Right lobe of liver (tissue), 6 donors: ENCODE measurements around the gene UNC93A. TPM values are rescaled to one million over a fixed set of nuclear protein-coding genes. Genes with fewer than 3 reads are reported as not detected.

Experiments
- ATAC-seq, 4 donors: fragments of 200-7000 bp; cut with Tn5 transposase; one replicate each; pipeline ENCODE4 v1.9.1; 2020; ENCODE audit warnings: mild to moderate bottlenecking in 4 of 4, moderate library complexity in 4 of 4
- DNase-seq, 3 donors: peaks; one replicate each; pipeline ENCODE4 v3.0.0-alpha.2; 2020
- H3K27ac ChIP-seq, 3 donors: fragments of 200-600 bp; one replicate each; pipeline ENCODE4 v1.8.0; 2022
- H3K27me3 ChIP-seq, 2 donors: fragments of 200-600 bp; one replicate each; pipeline ENCODE4 v1.8.0; 2022
- H3K36me3 ChIP-seq, 4 donors: fragments of 200-600 bp; sonication (generic) in 1 of 4; one replicate each; pipeline versions ENCODE4 v1.5.1 to v1.8.0; 2017 to 2022; ENCODE audit warnings: control low read depth in 1 of 4
- H3K4me1 ChIP-seq, 4 donors: fragments of 200-600 bp; sonication (generic) in 1 of 4; one replicate each; pipeline versions ENCODE4 v1.5.1 to v1.8.0; 2017 to 2022; ENCODE audit warnings: control low read depth in 1 of 4
- H3K4me3 ChIP-seq, 3 donors: fragments of 200-600 bp; one replicate each; pipeline ENCODE4 v1.8.0; 2022
- H3K9me3 ChIP-seq, 4 donors: fragments of 200-600 bp; sonication (generic) in 1 of 4; one replicate each; pipeline versions ENCODE4 v1.5.1 to v1.8.0; 2017 to 2022; ENCODE audit warnings: control low read depth in 1 of 4
- CTCF ChIP-seq, 4 donors: fragments of 200-600 bp in 3 of 4; fragments of 450-650 bp in 1 of 4; IDR thresholded peaks; one replicate each; pipeline versions ENCODE4 v1.5.1 to v1.8.0; 2016 to 2022; ENCODE audit warnings: antibody characterized with exemption in 4 of 4, mild to moderate bottlenecking in 2 of 4
- POLR2A ChIP-seq: fragments of 450-650 bp; IDR thresholded peaks from one replicate; pipeline ENCODE4 v1.6.1; 2017; ENCODE audit warnings: antibody characterized with exemption, mild to moderate bottlenecking
- WGBS: methylation state at CpG from one replicate; pipeline ENCODE4 v1.1.6; 2018; ENCODE audit warnings: low coverage, low lambda C conversion rate; ENCODE audit not compliant: insufficient coverage; ENCODE audit errors: missing lambda C conversion rate; 5-methylcytosine and 5-hydroxymethylcytosine counted together
- intact Hi-C, 2 donors: fragments of 100-400 bp; cut with DNase I; formaldehyde crosslinking; loops; one replicate each; pipeline versions ENCODE4 v1.11.2 to v1.14.1; 2022
- total RNA-seq, 6 experiments: library from RNA; depleted of rRNA in 2 of 6; stranded (reverse); fragments of >200 nt in 2 of 6; fragmentation: NEBNext Ultra II Directional in 3 of 6; extraction: Animal tissue kit (Norgen Biotek cat#: 25700) in 3 of 6; gene quantifications; one replicate each; pipeline versions ENCODE4 v1.1.0 to v1.2.4, GENCODE V29; 2016 to 2023
- donor health status: DM: no; HTN: yes; CAD: no.
- donor health status: DM: no; HTN: no; CAD: no.
- donor health status: DM: no; HTN: no; CAD: no.
- donor health status: DM: no; HTN: yes; CAD: no.
- donor health status: DM: no; HTN: yes; CAD: no.

Gene UNC93A
- total RNA-seq, 6 experiments from 2014 or later, result 1.4 to 15.8 (median 4.9) TPM

DNA sequence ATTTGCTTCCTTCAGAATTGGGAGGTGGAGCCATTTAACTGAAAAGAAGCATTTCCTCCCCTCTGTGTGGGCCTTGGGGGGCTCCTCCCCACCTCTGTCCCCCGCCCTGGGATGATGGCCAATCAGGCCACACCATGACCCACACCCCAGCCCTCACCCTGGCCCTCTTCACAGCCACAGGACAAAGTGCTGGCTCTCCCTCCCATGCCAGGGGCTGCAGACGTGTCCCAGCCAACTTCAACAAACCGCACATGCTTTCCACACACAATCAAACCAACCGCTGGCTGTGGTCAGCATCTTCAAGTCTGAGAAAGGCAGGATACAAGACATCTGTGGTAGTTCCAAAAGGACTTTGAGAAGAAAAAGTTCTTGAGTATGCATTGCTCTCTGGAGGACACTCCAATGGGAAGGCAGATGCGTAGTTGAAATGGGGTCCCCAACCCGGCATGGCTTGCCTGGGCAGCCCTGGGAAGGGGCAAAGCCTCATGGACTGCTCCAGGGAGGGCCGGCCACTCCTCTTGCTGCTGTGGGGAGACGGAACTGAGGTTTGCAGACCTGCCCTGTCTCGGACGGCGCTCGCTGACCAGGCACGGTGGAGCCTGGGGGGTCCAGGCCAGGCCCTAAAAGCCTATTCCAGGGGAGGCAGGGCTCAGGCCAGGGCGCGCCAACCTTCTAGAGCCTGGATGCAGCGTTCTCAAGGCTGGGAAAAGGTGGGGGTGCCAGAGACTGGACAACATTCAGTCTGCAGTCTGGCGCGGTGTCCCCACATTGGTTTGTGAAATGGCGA, 45.9 kb downstream of the UNC93A start:
- WGBS, result 100% methylated on average over 9 of the region's 19 CpGs
- ATAC-seq (peak in 3 of 4 donors; percentile 28 to 51 (median 47)), DNase-seq (no peak)
- no peak for TF ChIP-seq POLR2A
- no peak for TF ChIP-seq CTCF (IDR thresholded peaks at IDR 0.05)
- H3K4me1 ChIP-seq, result peaks cover 0 to 9% (median 0%) of the 10 kb centered on the region in 4 donors
- H3K4me3 ChIP-seq, result no peak overlapping the region
- no peak overlapping the region for H3K27ac ChIP-seq
- intact Hi-C loops, result no loop called here
- H3K27me3 ChIP-seq, result no peaks in the 10 kb centered on the region
- H3K9me3 ChIP-seq, result no peaks in the 10 kb centered on the region
- no peaks in the 10 kb centered on the region for H3K36me3 ChIP-seq

GRCh38 chr6:167337675-167338449, 46.7 kb downstream of the UNC93A start:
- no peak for DNase-seq
- no peak overlapping the region for H3K27ac ChIP-seq
- H3K4me1 ChIP-seq, result peaks cover 0 to 15% (median 0%) of the 10 kb centered on the region in 4 donors
- TF ChIP-seq POLR2A, result no peak
- TF ChIP-seq CTCF (IDR thresholded peaks at IDR 0.05), result no peak
- no peaks in the 10 kb centered on the region for H3K36me3 ChIP-seq
- no peak for ATAC-seq
- whole genome bisulfite sequencing, result 81% methylated on average over 5 of the region's 5 CpGs
- H3K27me3 ChIP-seq, result no peaks in the 10 kb centered on the region
- intact Hi-C loops, result no loop called here
- H3K4me3 ChIP-seq, result no peak overlapping the region
- no peaks in the 10 kb centered on the region for H3K9me3 ChIP-seq

DNA sequence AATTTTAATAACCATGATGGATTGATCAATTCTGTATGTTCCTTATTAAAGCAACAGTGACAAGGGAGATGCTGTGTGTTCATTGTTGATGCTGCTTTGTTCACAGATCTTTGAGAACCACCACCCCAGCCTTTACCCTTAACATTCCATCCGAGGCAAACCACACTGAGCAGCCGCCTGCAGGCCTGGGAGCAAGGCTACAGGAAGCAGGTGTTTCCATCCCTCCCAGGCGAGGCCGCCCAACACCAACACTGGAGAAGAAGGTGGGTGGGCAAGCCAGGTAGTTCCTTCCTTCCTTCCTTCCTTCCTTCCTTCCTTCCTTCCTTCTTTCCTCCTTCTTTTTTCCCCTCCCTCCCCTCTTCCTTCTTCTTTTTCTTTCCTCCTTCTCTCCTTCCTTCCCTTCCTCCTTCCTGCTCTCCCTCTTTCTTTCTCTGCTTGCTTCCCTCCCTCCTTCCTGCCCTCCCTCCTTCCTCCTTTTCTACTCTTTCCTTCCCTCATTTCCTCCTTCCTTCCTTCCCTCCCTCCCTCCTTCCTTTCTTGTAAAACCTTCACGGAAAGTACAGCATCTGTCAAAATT, 47.5 kb downstream of the UNC93A start:
- H3K4me3 ChIP-seq, result no peak overlapping the region
- WGBS, result 33% methylated on average over 5 of the region's 5 CpGs
- TF ChIP-seq CTCF (IDR thresholded peaks at IDR 0.05) (no peak), POLR2A (no peak)
- no peaks in the 10 kb centered on the region for H3K27me3 ChIP-seq
- intact Hi-C loops, result no loop called here
- H3K36me3 ChIP-seq, result no peaks in the 10 kb centered on the region
- H3K4me1 ChIP-seq, result peaks cover 0 to 17% (median 0%) of the 10 kb centered on the region in 4 donors
- no peak for DNase-seq
- H3K9me3 ChIP-seq, result no peaks in the 10 kb centered on the region
- no peak for ATAC-seq
- H3K27ac ChIP-seq, result no peak overlapping the region

DNA sequence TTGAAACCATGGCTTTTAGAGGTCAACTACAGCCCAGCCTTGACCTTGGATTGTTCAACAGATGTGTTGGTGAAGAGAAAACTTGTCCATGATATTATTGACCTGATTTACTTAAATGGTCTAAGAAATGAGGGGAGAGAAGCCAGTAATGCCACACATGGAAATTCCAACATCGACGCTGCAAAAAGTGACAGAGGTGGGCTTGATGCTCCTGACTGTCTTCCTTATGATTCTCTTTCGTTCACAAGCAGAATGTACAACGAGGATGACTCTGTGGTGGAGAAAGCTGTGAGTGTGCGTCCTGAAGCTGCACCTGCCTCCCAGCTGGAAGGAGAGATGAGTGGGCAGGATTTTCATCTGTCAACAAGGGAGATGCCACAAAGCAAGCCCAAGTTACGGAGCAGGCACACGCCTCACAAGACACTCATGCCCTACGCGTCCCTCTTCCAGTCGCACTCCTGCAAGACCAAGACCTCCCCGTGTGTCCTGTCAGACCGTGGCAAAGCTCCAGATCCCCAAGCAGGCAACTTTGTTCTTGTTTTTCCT, 50.0 kb downstream of the UNC93A start:
- H3K9me3 ChIP-seq, result no peaks in the 10 kb centered on the region
- H3K27ac ChIP-seq, result peak overlapping the region in 2 of 3 donors; percentile 69 to 75
- ATAC-seq, result no peak
- peaks cover 0 to 23% (median 0%) of the 10 kb centered on the region in 4 donors for H3K4me1 ChIP-seq
- no peak for DNase-seq
- intact Hi-C loops, result no loop called here
- H3K4me3 ChIP-seq, result no peak overlapping the region
- H3K36me3 ChIP-seq, result no peaks in the 10 kb centered on the region
- TF ChIP-seq POLR2A, result no peak
- TF ChIP-seq CTCF (IDR thresholded peaks at IDR 0.05), result no peak
- no peaks in the 10 kb centered on the region for H3K27me3 ChIP-seq
- WGBS, result 72% methylated on average over 7 of the region's 12 CpGs
